HEK293 (cell line): ENCODE data around the gene SART3.

ENCODE experiments used
- CTCF ChIA-PET: fragments of 350-600 bp; formaldehyde crosslinking; extraction: SDS; loops from one replicate; lab custom pipeline; 2021; ENCODE audit warnings: antibody characterized with exemption; lab: Yijun Ruan, JAX
- POLR2A ChIA-PET: fragments of 300-600 bp; formaldehyde crosslinking; extraction: SDS; loops from one replicate; lab custom pipeline; 2020; ENCODE audit warnings: antibody characterized with exemption, inconsistent platforms; lab: Yijun Ruan, JAX
- H3K27ac ChIP-seq: fragments of 200-500 bp; sonication (Bioruptor generic); 2 replicates; pipeline ENCODE4 v1.5.1; 2014; ENCODE audit warnings: low read depth, low read length, control low read depth, inconsistent platforms; ENCODE audit errors: extremely low read depth
- H3K36me3 ChIP-seq, 2 experiments: fragments of 200-500 bp in 1 of 2; sonication (Bioruptor generic) in 1 of 2; 1 replicate in 1 of 2; 2 replicates in 1 of 2; pipeline ENCODE4 v1.5.1; 2014 to 2017; ENCODE audit warnings: inconsistent platforms in 2 of 2, low read length in 2 of 2; ENCODE audit not compliant: control insufficient read depth in 2 of 2, insufficient read depth in 1 of 2
- H3K4me1 ChIP-seq: fragments of 200-500 bp; sonication (Bioruptor generic); 2 replicates; pipeline ENCODE4 v1.5.1; 2014; ENCODE audit warnings: mild to moderate bottlenecking, low read length, inconsistent platforms; ENCODE audit not compliant: control insufficient read depth, insufficient read depth
- H3K4me3 ChIP-seq: 2 replicates; pipeline ENCODE4 v1.5.1; 2011; ENCODE audit warnings: low read depth, mild to moderate bottlenecking, control low read depth, low read length, moderate library complexity
- H3K9me3 ChIP-seq: fragments of 200-500 bp; sonication (Bioruptor generic); 2 replicates; pipeline ENCODE4 v1.5.1; 2014; ENCODE audit warnings: low read depth, low read length, inconsistent platforms; ENCODE audit not compliant: control insufficient read depth, insufficient read depth
- CTCF ChIP-seq: fragments of 450-650 bp; formaldehyde crosslinking; IDR thresholded peaks from 2 replicates; pipeline ENCODE4 v1.5.1; 2016; ENCODE audit warnings: missing biosample characterization, missing genetic modification characterization
- EGR2 ChIP-seq: fragments of 450-650 bp; formaldehyde crosslinking; IDR thresholded peaks from 2 replicates; pipeline ENCODE4 v1.5.1; 2016; ENCODE audit warnings: low read depth, missing biosample characterization, missing genetic modification characterization
- HOXA7 ChIP-seq: sonication (generic); formaldehyde crosslinking; IDR thresholded peaks from 2 replicates; pipeline ENCODE4 v1.8.1; 2022; ENCODE audit warnings: missing genetic modification reagents, borderline replicate concordance
- KLF16 ChIP-seq: fragments of 450-650 bp; formaldehyde crosslinking; IDR thresholded peaks from 2 replicates; pipeline ENCODE4 v1.5.1; 2017; ENCODE audit warnings: missing biosample characterization, missing genetic modification characterization
- OVOL3 ChIP-seq: fragments of 450-650 bp; formaldehyde crosslinking; IDR thresholded peaks from 2 replicates; pipeline ENCODE4 v1.5.1; 2016; ENCODE audit warnings: missing biosample characterization, missing genetic modification characterization
- PATZ1 ChIP-seq: fragments of 450-650 bp; formaldehyde crosslinking; IDR thresholded peaks from 2 replicates; pipeline ENCODE4 v1.5.1; 2016; ENCODE audit warnings: missing biosample characterization, missing genetic modification characterization
- PBX3 ChIP-seq: sonication (generic); formaldehyde crosslinking; IDR thresholded peaks from 2 replicates; pipeline ENCODE4 v1.8.1; 2022; ENCODE audit warnings: mild to moderate bottlenecking, moderate library complexity, missing genetic modification reagents
- PRDM1 ChIP-seq: fragments of 450-650 bp; formaldehyde crosslinking; IDR thresholded peaks from 2 replicates; pipeline ENCODE4; 2016; ENCODE audit warnings: missing biosample characterization, missing genetic modification characterization
- PRDM10 ChIP-seq: fragments of 450-650 bp; formaldehyde crosslinking; IDR thresholded peaks from 2 replicates; pipeline ENCODE4 v1.5.1; 2016; ENCODE audit warnings: missing biosample characterization, missing genetic modification characterization
- REST ChIP-seq: fragments of 450-650 bp; formaldehyde crosslinking; IDR thresholded peaks from 2 replicates; pipeline ENCODE4 v1.5.1; 2016; ENCODE audit warnings: missing biosample characterization, missing genetic modification characterization
- WT1 ChIP-seq: fragments of 450-650 bp; formaldehyde crosslinking; IDR thresholded peaks from 2 replicates; pipeline ENCODE4 v1.5.1; 2016; ENCODE audit warnings: missing biosample characterization, missing genetic modification characterization
- ZNF114 ChIP-seq: fragments of 450-650 bp; formaldehyde crosslinking; IDR thresholded peaks from 2 replicates; pipeline ENCODE4 v1.5.0; 2017; ENCODE audit warnings: missing biosample characterization, missing genetic modification characterization
- ZNF16 ChIP-seq: fragments of 450-650 bp; formaldehyde crosslinking; IDR thresholded peaks from 2 replicates; pipeline ENCODE4 v1.5.1; 2016; ENCODE audit warnings: low read depth, missing biosample characterization, missing genetic modification characterization
- ZNF302 ChIP-seq: fragments of 450-650 bp; formaldehyde crosslinking; IDR thresholded peaks from 2 replicates; pipeline ENCODE4 v1.5.1; 2016; ENCODE audit warnings: missing biosample characterization, missing genetic modification characterization, low read depth
- ZNF341 ChIP-seq: fragments of 450-650 bp; formaldehyde crosslinking; IDR thresholded peaks from 2 replicates; pipeline ENCODE4; 2016; ENCODE audit warnings: low read depth, missing biosample characterization, missing genetic modification characterization
- ZNF433 ChIP-seq: fragments of 450-650 bp; formaldehyde crosslinking; IDR thresholded peaks from 2 replicates; pipeline ENCODE4 v1.5.1; 2016; ENCODE audit warnings: missing biosample characterization, missing genetic modification characterization, low read depth
- ZNF529 ChIP-seq: fragments of 450-650 bp; formaldehyde crosslinking; IDR thresholded peaks from 2 replicates; pipeline ENCODE4 v1.5.1; 2017; ENCODE audit warnings: missing genetic modification characterization, missing biosample characterization; ENCODE audit not compliant: insufficient replicate concordance
- ZNF571 ChIP-seq: fragments of 450-650 bp; formaldehyde crosslinking; IDR thresholded peaks from 2 replicates; pipeline ENCODE4 v1.5.0; 2017; ENCODE audit warnings: missing biosample characterization, missing genetic modification characterization
- ZNF585B ChIP-seq: fragments of 450-650 bp; formaldehyde crosslinking; IDR thresholded peaks from 2 replicates; pipeline ENCODE4 v1.5.1; 2016; ENCODE audit warnings: missing biosample characterization, missing genetic modification characterization
- ZNF791 ChIP-seq: fragments of 450-650 bp; formaldehyde crosslinking; IDR thresholded peaks from 2 replicates; pipeline ENCODE4 v1.5.1; 2016; ENCODE audit warnings: missing biosample characterization, missing genetic modification characterization
- ZSCAN4 ChIP-seq: fragments of 450-650 bp; formaldehyde crosslinking; IDR thresholded peaks from 2 replicates; pipeline ENCODE4 v1.5.1; 2017; ENCODE audit warnings: missing biosample characterization, missing genetic modification characterization

SART3 gene

GRCh38 chr12:108477881-108478259 lies 83.1 kb downstream of the SART3 start:
- Histone ChIP-seq H3K4me3 (no peak overlapping the region), H3K27ac (no peak overlapping the region), H3K36me3 (no peaks in the 10 kb centered on the region), H3K4me1 (no peaks in the 10 kb centered on the region), H3K9me3 (no peaks in the 10 kb centered on the region)
- ChIA-PET POLR2A (no interaction called here), CTCF (interaction anchor here (1.1 kb wide), 1 partner anchor 162 kb away, joined by 4 read pairs; no protein-coding TSS in a partner anchor)
- TF ChIP-seq PATZ1 (tag by site-specific recombination) (no peak), PRDM1 (tag by site-specific recombination) (no peak), ZSCAN4 (no peak), HOXA7 (CRISPR knock-in tag) (no peak), CTCF (tag by site-specific recombination) (no peak), PBX3 (no peak), REST (tag by site-specific recombination) (no peak), ZNF585B (tag by site-specific recombination) (no peak), KLF16 (tag by site-specific recombination) (no peak), OVOL3 (no peak), ZNF791 (tag by site-specific recombination) (no peak)

- Histone ChIP-seq H3K27ac (no peak overlapping the region), H3K36me3 (no peaks in the 10 kb centered on the region), H3K4me1 (no peaks in the 10 kb centered on the region), H3K9me3 (no peaks in the 10 kb centered on the region), H3K4me3 (no peak overlapping the region)
- ChIA-PET POLR2A (no interaction called here), CTCF (interaction anchor here (1.1 kb wide), 1 partner anchor 161 kb away, joined by 4 read pairs; no protein-coding TSS in a partner anchor)
- TF ChIP-seq ZNF433 (tag by site-specific recombination) (no peak), ZNF341 (tag by site-specific recombination) (no peak), ZNF16 (tag by site-specific recombination) (no peak), WT1 (tag by site-specific recombination) (no peak), ZNF571 (tag by site-specific recombination) (no peak), EGR2 (tag by site-specific recombination) (no peak), ZNF114 (tag by site-specific recombination) (no peak), ZNF302 (tag by site-specific recombination) (no peak), PRDM10 (tag by site-specific recombination) (no peak), ZNF529 (no peak)
Measured at GRCh38 chr12:108477055-108477880, 83.7 kb downstream of the SART3 start.
